Cardiac septum (tissue), 1 donor: ENCODE results near the gene TXNDC11. TPM values are rescaled to one million over a fixed set of nuclear protein-coding genes. Genes with fewer than 3 reads are reported as not detected.
"Not testable (repeated sequence)": the region's sequence is repeated elsewhere in the genome, so short reads cannot be mapped to it uniquely, and the experiment has no call there.

Experiments used
- DNase-seq: peaks from one replicate; pipeline ENCODE4 v3.0.0-alpha.2; 2020; ENCODE audit warnings: low spot score
- intact Hi-C: fragments of 100-400 bp; cut with DNase I; formaldehyde crosslinking; loops from one replicate; pipeline ENCODE4 v1.14.0; 2022
- long read RNA-seq: library from polyadenylated mRNA; unstranded; transcript quantifications from one replicate; pipeline ENCODE4 v2.0.0, GENCODE V29; 2021
- total RNA-seq: library from RNA; stranded (reverse); fragmentation: NEBNext Ultra II Directional; extraction: Animal tissue kit (Norgen Biotek cat#: 25700); gene quantifications from one replicate; pipeline ENCODE4 v1.2.1, GENCODE V29; 2021
- donor health status: DM: no; HTN: no; CAD: no.

TXNDC11 gene, protein sequence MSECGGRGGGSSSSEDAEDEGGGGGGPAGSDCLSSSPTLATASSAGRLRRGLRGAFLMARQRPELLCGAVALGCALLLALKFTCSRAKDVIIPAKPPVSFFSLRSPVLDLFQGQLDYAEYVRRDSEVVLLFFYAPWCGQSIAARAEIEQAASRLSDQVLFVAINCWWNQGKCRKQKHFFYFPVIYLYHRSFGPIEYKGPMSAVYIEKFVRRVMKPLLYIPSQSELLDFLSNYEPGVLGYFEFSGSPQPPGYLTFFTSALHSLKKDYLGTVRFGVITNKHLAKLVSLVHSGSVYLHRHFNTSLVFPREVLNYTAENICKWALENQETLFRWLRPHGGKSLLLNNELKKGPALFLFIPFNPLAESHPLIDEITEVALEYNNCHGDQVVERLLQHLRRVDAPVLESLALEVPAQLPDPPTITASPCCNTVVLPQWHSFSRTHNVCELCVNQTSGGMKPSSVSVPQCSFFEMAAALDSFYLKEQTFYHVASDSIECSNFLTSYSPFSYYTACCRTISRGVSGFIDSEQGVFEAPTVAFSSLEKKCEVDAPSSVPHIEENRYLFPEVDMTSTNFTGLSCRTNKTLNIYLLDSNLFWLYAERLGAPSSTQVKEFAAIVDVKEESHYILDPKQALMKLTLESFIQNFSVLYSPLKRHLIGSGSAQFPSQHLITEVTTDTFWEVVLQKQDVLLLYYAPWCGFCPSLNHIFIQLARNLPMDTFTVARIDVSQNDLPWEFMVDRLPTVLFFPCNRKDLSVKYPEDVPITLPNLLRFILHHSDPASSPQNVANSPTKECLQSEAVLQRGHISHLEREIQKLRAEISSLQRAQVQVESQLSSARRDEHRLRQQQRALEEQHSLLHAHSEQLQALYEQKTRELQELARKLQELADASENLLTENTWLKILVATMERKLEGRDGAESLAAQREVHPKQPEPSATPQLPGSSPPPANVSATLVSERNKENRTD
- 27.0 TPM for total RNA-seq
- long read RNA-seq, transcript TXNDC11-201 (12 exons, 3,140 nt): major isoform, 33 of 69 reads
- long read RNA-seq, partial matches to known transcripts: 8 of 69 reads
- long read RNA-seq, other reads (novel, unspliced or antisense): 28 of 69 reads

DNA sequence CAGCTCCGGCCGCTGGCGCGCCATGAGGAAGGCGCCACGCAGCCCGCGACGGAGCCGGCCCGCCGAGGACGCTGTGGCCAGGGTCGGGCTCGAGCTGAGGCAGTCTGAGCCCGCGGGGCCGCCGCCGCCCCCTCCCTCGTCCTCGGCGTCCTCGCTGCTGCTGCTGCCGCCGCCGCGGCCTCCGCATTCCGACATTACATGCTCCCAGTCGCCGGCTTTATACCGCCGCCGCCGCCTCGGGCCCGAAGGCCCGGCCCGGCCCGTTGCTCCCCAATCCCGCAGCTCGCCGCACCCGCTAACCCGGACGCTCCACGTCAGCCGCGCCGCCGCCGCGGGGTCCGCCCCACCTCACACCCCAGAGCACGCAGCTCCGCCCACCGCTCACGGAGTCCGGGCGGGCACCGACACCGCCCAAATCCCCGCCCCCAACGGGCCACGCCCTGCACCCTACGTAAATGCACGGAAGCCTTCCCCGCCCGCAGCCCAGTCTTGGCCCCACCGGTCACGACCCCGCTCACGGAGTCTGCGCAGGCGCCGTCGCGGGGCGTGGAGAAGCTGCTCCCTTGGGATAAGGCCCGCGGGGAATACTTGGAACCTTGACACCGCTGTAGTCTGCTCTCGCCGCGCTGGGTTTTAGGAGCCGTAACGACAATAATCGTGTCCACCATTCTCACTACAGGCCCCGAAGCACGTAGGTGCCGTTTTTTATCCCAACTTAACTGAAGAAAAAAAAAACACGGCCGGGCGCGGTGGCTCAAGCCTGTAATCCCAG lies at the start of gene TXNDC11:
TXNDC11 (minus strand) TSS at position 322 of the 772 bp plus-strand sequence; CDS start at position 195, 127 bp downstream.
- intact Hi-C loops: loop anchor here (1.0 to 10.0 kb wide), 3 partner anchors 54 to 778 kb away; partner anchors contain the start of genes RSL1D1 and ZC3H7A
- DNase-seq: peak; percentile 100

DNA sequence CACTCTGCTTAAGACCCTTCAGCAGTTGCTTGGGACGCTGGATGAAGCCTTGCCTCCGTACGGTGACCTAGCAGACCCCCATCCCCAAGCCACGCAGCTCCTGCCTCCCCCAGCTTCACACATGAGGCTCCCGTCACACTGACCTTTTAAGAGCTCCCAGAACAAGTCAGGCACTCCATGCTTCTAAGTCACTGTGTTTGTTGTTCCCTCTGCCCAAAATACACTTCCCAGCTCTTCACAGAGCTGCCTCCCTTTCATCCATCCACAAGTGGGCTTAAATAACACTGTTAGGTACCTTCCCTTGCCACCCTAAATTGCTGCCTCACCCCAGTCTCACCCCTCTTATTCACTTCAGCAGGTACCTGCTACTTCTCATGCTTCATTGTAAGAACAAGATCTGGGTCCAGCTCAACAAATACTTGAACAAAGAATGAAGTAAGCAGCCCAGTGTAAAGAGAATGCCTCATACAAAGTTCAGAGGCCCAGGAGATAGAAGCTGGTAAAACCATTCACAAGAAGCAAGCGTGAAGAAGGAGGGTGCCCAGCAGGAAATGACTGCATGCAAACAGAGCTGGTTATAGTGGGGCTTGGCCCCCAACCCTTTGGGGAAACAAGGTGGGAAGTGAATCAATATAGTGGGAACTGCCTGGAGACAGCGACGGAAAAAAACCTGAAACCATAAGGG lies 48.6 kb upstream of the TXNDC11 start:
- intact Hi-C loops: no loop called here
- no peak for DNase-seq

DNA sequence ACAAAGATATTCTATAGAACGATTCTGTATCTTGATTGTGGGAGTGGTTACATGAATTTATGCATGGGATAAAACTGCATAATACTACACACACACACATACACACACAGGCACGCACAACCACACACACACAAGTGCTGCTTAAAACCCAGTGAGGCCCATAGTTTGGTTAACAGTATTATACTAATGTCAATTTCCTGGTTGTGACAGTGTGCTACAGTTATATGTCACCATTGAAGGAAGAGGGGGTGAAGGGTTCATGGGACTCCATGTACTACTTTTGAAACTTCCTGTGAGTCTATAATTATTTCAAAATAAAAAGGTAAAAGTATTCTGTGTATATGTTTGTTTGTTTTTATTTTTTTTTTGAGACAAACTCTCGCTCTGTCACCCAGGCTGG lies 46.3 kb upstream of the TXNDC11 start:
- no peak for DNase-seq
- intact Hi-C loops: no loop called here

DNA sequence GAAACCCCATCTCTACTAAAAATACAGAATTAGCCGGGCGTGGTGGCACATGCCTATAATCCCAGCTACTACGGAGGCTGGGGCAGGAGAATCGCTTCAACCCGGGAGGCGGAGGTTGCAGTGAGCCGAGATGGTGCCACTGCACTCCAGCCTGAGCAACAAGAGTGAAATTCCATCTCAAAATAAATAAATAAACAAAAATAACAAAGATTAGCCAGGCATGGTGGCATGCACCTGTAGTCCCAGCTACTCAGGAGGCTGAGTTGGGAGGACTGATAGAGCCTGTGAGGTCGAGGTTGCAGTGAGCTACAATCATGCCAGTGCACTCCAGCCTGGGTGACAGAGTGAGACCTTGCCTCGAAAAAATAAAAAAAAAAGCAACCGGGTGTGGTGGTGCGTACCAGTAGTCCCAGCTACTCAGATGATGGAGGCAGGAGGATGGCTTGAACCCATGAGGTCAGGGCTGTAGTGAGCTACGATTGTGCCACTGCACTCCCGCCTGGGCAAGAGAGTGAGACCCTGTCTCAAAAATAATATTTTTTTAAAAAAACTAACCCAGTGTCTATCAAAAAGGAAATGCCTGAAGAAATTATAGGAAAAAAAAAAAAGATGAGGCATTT lies 42.4 kb upstream of the TXNDC11 start:
- DNase-seq, intact Hi-C loops: not testable (repeated sequence)

DNA sequence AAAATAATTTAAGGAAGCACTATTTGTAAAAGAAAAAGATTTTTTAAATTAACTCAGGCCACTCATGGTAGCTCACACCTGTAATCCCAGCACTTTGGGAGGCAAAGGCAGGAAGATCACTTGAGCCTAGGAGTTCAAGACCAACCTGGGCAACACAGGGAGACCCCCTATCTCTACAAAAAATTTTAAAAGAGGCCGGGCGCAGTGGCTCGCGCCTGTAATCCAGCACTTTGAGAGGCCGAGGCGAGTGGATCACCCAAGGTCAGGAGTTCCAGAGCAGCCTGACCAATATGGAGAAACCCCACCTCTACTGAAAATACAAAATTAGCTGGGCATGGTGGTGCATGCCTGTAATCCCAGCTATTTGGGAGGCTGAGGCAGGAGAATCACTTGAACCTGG lies 41.7 kb upstream of the TXNDC11 start:
- intact Hi-C loops, DNase-seq: not testable (repeated sequence)

DNA sequence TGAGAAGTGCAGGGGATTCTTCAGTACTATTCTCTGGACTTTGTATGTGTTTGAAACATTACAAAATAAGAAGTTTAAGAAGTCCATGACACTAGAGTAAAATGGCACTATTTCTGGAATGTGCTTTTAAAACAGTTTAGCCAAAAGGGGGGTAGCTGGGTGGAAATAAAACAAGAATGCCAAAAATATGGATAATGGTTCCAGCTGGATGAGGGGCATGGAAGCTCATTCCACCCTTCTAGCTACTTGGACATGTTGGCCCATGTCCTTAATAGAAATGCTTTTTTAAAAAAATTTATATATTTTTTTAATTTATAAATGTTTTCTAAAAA lies 41.3 kb upstream of the TXNDC11 start:
- no peak for DNase-seq
- intact Hi-C loops: no loop called here

DNA sequence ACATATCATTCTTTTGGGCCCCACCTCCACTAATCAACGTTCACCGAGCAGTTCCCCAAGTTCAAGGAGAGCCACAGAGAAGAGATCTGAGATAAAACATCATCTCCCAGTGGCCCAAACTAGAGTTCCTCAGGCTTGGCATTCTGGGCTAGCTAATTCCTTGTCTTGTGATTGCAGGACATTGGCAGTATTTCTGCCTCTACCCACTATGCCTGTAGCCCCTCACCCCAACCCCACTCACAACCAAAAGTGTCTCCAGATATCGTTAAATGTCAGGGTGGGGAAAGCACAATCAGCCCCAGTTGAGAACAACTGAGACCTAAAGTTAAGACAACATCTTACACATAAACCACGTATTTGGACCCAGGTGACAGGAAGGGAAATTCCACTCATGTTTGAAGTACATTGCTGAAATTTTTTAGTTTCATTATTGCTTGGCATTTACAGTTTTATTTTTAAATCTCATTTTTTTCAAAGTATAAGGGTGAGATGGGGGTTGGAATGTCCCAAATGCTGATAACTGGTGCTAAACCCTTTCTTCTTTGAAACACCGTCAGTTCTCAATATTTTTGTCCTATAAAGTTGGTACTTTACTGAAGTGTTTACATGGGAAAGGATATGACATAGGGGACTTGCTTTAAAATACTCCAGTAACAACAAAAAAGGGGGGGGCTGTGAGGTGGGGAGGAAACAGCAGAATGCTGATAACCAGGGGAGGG lies 40.8 kb upstream of the TXNDC11 start:
- intact Hi-C loops: no loop called here

DNA sequence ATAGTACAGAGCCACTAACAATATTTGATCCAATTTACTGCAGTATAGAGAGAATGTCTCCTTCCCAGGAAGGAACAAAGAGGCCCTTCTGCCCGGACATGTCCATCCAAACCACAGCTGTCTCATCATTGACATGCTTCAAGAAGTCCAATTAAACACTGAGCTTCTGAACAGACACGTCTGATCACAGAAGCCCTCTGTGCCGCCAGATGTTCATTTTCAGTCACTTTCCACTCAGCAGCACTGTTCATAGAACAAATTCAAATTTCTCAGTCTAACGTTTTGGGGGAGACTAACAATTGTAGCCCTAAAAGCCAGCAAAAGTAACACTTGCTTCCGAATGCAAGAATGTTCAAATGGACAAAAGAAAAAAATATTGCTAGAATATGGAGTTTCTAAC lies 39.1 kb upstream of the TXNDC11 start:
- no peak for DNase-seq
- intact Hi-C loops: no loop called here

More for the DNA sequence above, 40.8 kb upstream of the TXNDC11 start:
- no peak for DNase-seq

DNA sequence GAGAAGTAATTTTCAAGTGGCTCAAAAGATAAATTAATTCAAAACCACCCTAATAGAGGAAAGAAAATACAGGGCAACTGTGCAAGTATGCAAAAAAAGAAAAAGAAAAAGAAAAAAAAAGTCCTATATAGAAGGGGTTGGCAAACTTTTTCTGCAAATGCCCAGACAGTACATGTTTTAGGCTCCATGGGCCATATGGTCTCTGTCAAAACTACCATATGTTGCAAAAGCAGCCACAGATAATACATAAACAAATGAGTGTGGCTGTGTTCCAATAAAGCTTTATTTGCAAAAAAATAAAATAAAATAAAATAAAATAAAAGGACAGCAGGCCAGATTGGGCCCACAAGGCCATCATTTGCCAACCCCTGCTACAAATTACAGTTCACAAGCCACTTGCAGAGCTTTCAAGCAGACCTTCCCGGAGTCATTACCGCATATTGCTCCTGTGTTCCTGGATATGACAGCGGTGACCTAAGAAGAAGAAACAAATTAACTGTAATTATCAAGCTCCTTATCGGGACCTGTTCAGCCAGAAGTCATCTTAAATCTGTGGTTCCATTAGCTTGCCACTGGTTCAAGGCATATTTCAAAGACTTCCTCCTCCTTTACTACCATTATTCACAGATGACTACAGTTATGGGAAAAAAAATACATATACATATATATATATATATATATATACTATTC lies 38.5 kb upstream of the TXNDC11 start:
- no peak for DNase-seq
- intact Hi-C loops: no loop called here

DNA sequence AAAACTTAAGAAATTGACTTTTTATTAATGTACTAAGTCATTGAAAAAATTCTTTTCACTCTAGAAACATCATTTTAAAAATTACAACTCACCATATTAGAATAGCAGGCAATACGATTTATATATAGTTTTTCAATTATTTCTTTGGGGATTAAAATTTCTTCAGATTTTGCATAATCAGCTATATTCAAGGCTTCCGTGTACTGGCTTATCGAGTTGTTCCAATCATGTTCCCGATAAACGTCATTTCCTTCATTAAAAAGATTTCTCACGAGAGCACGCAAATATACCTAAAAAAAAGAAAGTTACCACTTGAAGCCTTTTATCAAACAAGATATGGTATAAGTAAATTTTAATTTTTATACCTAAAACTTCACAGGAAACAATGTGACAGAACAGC lies 36.4 kb upstream of the TXNDC11 start:
- intact Hi-C loops: no loop called here
- no peak for DNase-seq

DNA sequence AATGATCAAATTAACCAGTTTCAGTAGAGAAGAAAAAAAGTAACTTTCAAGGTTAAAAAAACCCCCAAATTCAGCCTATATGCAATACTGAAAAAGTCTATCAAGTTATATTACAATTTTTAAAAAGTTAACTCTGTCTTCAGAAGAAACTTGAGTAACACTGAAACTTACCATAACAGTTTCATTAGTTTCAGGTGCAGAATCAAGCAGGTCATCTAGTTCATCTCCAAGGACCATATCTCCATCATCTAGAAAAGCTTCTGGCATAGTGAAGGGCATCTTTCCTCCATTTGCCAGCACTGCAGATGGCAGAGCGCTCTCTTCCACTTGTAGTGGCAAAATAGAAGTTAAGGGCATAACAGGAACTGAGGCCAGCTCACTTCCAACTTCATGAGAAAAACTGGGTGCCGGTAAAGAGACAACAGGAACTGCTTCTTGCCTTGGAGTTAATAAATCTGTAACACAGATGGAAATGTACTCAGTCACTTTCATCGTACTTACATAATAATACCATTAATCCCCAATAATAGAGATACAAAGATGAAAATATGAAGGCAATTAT lies 31.5 kb upstream of the TXNDC11 start:
- no peak for DNase-seq
- intact Hi-C loops: no loop called here

DNA sequence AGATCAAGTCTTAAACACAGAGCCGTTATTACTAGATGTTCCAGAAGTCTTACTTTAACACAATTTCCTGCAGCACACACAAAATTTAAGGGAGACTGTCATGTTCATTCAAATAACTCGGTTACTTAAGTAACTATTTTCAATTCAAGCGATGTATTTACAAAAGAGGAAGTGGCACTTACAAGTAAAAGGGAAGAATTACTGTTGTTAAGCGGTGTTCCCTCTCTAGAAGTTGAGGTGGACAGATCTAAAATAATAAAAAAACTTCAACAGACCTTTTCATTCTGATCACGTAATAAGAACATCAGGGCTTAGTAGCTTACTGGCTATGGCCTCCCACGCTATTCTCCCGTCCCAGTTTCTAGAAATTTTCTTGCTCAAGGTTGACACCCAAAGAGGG lies 26.2 kb upstream of the TXNDC11 start:
- DNase-seq: no peak
- intact Hi-C loops: no loop called here

DNA sequence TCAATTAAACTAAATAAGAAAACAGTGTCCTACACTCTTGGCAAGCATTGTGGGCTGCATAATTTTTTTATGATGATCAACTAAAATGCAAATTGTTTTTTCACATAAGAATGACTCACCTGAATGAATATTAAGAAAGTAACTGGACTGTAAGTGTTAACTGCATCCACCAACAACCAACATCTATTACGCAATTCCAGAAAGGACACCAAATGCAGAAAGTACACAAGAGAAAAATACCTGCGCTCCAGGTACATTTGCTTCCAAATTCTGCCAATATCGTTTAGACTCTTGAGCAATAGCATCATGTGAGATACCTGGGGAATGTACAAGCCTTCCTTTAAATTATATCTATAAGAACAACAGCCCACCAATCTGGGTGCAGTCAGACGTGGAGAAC lies 19.8 kb upstream of the TXNDC11 start:
- intact Hi-C loops: no loop called here
- no peak for DNase-seq

DNA sequence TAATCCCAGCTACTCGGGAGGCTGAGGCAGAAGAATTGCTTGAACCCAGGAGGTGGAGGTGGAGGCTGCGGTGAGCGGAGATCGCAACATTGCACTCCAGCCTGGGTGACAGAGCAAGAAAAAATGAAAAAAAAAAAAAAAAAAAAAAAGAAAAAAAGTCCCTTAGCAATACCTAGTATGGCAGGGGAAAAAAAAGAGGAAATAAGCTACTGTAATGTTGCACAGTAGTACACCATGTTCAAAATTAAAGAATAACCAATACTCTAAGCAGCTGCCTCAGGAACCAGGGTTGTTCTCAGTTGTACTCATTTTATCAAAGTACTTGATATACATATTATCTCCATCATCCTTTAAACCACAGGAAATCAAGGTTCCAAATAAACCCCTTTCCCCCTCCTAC lies 17.3 kb upstream of the TXNDC11 start:
- no peak for DNase-seq
- intact Hi-C loops: no loop called here

DNA sequence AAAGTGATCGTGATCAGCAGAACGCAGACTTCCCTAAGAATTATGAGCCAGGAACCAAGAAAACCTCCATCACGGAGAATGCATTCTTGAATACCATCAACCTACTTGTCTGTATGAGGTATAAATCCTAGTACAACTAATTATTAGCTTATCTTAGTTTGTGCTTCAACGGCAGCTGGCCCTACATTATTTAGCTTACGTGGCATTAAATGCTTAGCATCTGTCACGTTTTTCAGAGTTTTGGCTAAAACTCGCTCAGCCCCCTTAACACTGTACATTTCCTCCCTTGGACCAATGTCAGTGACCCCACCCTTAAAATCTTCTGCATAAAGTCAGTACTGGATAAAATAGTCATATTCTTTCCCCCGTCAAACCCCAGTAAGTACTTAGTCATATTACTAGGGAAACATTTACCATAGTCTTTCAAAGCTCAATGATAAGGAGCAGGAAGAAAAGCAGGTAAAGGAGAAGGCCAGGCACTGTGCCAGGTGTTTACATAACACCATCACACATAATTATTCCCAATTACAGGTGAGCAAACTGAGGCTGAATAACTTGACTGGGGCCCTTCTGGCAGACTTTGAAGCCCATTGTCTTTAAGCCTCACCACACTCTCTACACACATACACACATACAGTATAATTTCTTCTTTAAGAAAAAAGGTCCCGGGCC lies 16.6 kb upstream of the TXNDC11 start:
- DNase-seq: no peak
- intact Hi-C loops: no loop called here

DNA sequence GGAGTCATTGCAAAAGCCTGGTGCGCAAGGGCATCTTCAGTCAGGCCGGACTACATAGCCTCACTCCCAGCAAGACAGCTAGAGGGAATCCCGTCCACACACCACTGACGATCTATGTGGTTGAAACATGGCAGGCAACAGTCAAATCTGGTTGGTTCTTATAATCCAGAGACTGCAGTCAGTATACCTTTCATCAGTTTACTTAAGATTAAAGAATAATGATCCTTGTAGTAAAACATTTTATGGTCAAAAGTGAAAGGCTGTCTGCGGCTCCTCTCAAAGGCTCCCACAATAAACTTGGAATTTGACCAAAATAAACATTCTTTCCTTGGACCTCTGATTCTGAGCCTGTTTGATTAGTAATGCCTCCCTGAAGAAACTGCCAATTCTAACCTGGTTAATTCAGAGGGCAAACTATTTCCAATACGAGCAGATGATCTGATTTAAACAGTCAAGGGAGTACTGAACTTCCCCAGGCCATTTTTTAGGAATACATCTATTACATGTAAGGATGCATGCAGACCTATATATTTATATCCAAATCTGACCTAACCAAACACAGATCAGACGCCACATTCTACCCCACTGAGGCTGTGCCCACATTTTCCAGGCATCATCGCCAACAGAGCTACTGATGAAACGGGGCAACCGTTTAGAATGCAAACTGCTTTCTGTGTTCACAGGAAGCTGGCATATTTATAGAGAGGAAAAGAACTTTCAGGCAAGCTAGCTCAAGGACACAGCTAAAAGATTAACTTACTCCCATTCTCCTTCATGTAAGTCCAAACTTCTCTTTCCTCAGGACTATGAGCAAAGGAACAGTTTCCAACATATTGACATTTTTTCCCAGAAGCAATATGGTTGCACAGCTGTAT lies 15.3 kb upstream of the TXNDC11 start:
- DNase-seq: no peak
- intact Hi-C loops: no loop called here
